Activated CD4-positive, alpha-beta T cell treated with anti-CD3 and anti-CD28 coated beads, Interleukin-2, amount 10 ng/mL, durations not matched to agents 7 days and 5 days (primary cell): ENCODE data around the gene IFFO2. TPM values are rescaled to one million over a fixed set of nuclear protein-coding genes. Genes with fewer than 3 reads are reported as not detected.
A peak's percentile ranks its signal among the peaks of the same experiment; 100 is the strongest.

Source experiments
- CTCF ChIA-PET: fragments of 350-600 bp; sonication (Branson Sonifier 250); formaldehyde crosslinking; loops from one replicate; lab custom pipeline; 2021; ENCODE audit warnings: antibody characterized with exemption; lab: Charles Lee
- POLR2A ChIA-PET: fragments of 350-600 bp; sonication (Branson Sonifier 250); formaldehyde crosslinking; loops from one replicate; lab custom pipeline; 2021; ENCODE audit warnings: antibody characterized with exemption; lab: Charles Lee
- DNase-seq: peaks from one replicate; pipeline ENCODE4 v3.0.0-alpha.2; 2020
- H3K27ac Mint-ChIP-seq: one replicate; pipeline ENCODE4 v1.8.0; 2021; ENCODE audit warnings: mild to moderate bottlenecking, moderate library complexity, mixed read lengths
- H3K27me3 Mint-ChIP-seq: one replicate; pipeline ENCODE4 v1.8.0; 2021; ENCODE audit warnings: mixed read lengths
- H3K36me3 Mint-ChIP-seq: one replicate; pipeline ENCODE4 v1.8.0; 2021; ENCODE audit warnings: low read depth, mixed read lengths
- H3K4me1 Mint-ChIP-seq: one replicate; pipeline ENCODE4 v1.8.0; 2021; ENCODE audit warnings: mixed read lengths
- H3K4me3 Mint-ChIP-seq: one replicate; pipeline ENCODE4 v1.8.0; 2021; ENCODE audit warnings: mild to moderate bottlenecking, moderate library complexity, mixed read lengths
- H3K9me3 Mint-ChIP-seq: one replicate; pipeline ENCODE4 v1.8.0; 2021; ENCODE audit warnings: mixed read lengths
- total RNA-seq, 2 experiments: library from RNA; stranded (reverse); gene quantifications; one replicate each; pipeline ENCODE4 v1.2.3, GENCODE V29; 2021

The IFFO2 gene
- total RNA-seq, result 10 to 100 TPM; 20.4 to 21.7 TPM

DNA sequence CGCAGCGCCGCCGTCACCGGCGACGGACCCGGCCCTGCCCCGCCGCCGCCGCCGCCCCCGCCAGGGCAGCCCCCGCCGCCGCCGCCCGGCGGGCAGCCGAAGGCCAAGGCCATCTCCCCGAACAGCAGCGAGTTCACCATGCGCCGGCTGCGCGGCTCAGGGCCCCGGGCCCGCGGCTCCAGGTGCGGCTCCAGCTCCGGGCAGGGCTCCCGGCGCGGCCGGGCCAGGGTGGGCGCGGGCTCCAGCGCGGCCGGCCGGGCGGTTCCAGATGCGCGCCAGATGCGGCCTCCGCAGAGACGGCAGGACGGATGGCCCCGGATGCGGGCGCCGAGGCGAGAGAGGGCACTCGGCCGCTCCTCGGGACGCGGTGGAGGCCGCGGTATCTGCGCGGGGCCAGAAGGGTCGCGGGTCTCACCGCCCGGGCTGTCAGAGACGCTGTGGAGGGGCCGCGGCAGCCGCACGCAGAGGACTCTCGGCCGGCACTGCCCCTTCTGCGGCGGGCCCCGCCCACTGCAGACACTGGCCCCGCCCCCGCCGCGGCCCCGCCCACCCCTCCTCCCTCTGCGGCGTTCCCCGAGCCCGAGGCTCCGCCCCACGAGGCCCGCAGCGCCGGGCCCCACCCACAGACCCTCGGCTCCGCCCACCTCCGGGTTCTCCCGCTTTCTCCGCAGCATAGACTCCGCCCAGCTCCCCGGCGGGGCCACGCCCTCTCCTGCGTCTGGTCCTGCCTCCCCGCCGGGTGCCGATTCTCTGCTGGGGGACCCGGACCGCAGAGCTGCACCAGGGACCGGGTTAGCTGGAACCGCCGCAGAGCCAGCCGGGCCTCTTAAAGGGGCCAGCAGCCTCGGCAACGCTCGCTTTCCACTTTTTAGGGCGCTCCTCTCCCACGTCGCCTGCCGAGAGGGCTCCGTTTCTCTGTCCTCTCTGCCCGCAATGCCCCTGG is at the start of gene IFFO2:
Gene IFFO2 (minus strand): TSS at position 484 of the 943 bp plus-strand sequence. CDS start 344 bp downstream, at position 140.
- peaks cover 65% of the 10 kb centered on the region for H3K4me1 Mint-ChIP-seq
- H3K4me3 Mint-ChIP-seq, result peak within 1 kb of the TSS; percentile 80
- H3K36me3 Mint-ChIP-seq, result peaks cover 19% of the 10 kb centered on the region
- peak; percentile 97 for DNase-seq
- H3K27ac Mint-ChIP-seq, result peak within 1 kb of the TSS; percentile 79
- H3K9me3 Mint-ChIP-seq, result no peaks in the 10 kb centered on the region
- ChIA-PET CTCF (interaction anchor here (0.9 to 3.6 kb wide), 4 partner anchors 26 to 157 kb away, joined by 3 to 15 read pairs (median 4); no protein-coding TSS in a partner anchor), POLR2A (interaction anchor here (0.6 to 1.1 kb wide), 3 partner anchors 11 to 33 kb away, joined by 3 to 6 read pairs (median 4); no protein-coding TSS in a partner anchor)
- H3K27me3 Mint-ChIP-seq, result peaks cover 18% of the 10 kb centered on the region

GRCh38 chr1:19006000-19006399 is 49.5 kb upstream of the IFFO2 start:
- no peak overlapping the region for H3K4me3 Mint-ChIP-seq
- peaks cover 24% of the 10 kb centered on the region for H3K4me1 Mint-ChIP-seq
- CTCF ChIA-PET, result no interaction called here
- H3K36me3 Mint-ChIP-seq, result peaks cover 8% of the 10 kb centered on the region
- H3K27me3 Mint-ChIP-seq, result peaks cover 4% of the 10 kb centered on the region
- H3K27ac Mint-ChIP-seq, result no peak overlapping the region
- POLR2A ChIA-PET, result no interaction called here
- peaks cover 21% of the 10 kb centered on the region for H3K9me3 Mint-ChIP-seq
- DNase-seq, result no peak

- ChIA-PET POLR2A (no interaction called here), CTCF (interaction anchor here (1.2 kb wide), 1 partner anchor 42 kb away, joined by 3 read pairs; no protein-coding TSS in a partner anchor)
- Mint-ChIP-seq H3K27me3 (peaks cover 6% of the 10 kb centered on the region), H3K36me3 (peaks cover 14% of the 10 kb centered on the region), H3K4me1 (peaks cover 6% of the 10 kb centered on the region), H3K9me3 (peaks cover 32% of the 10 kb centered on the region), H3K27ac (no peak overlapping the region), H3K4me3 (no peak overlapping the region)
- no peak for DNase-seq
These were observed 47.2 kb upstream of the IFFO2 start for GRCh38 chr1:19003371-19004290.

DNA sequence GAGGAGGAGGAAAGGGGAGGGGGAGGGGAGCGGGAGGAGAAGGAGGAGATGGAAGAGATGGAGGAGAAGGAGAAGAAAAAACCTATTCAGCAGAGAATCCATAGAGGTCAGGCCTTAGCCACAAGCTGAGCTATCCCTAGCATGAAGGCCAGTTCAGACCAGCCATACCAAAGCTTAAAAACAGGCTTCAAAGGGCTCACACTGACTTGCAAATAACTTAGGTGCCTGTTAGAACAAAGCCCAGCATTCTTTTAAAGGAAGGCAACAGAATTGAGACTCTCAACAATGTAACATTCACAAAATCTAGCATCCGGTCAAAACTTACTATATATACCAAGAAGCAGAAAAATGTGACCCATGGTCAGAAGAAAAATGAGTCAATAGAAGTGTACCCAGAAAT is 43.6 kb upstream of the IFFO2 start:
- peaks cover 32% of the 10 kb centered on the region for H3K9me3 Mint-ChIP-seq
- ChIA-PET CTCF (no interaction called here), POLR2A (no interaction called here)
- DNase-seq, result no peak
- no peak overlapping the region for H3K4me3 Mint-ChIP-seq
- peaks cover 14% of the 10 kb centered on the region for H3K36me3 Mint-ChIP-seq
- no peak overlapping the region for H3K27ac Mint-ChIP-seq
- peaks cover 13% of the 10 kb centered on the region for H3K4me1 Mint-ChIP-seq
- peaks cover 4% of the 10 kb centered on the region for H3K27me3 Mint-ChIP-seq

- CTCF ChIA-PET, result no interaction called here
- Mint-ChIP-seq H3K4me3 (no peak overlapping the region), H3K4me1 (peaks cover 13% of the 10 kb centered on the region), H3K27me3 (peaks cover 4% of the 10 kb centered on the region), H3K9me3 (peaks cover 32% of the 10 kb centered on the region), H3K27ac (no peak overlapping the region), H3K36me3 (peaks cover 14% of the 10 kb centered on the region)
- no peak for DNase-seq
- POLR2A ChIA-PET, result no interaction called here
These were observed 42.9 kb upstream of the IFFO2 start for GRCh38 chr1:18999359-18999758.

- Mint-ChIP-seq H3K27me3 (peaks cover 2% of the 10 kb centered on the region), H3K27ac (no peak overlapping the region), H3K4me3 (no peak overlapping the region), H3K36me3 (peaks cover 14% of the 10 kb centered on the region), H3K9me3 (peaks cover 25% of the 10 kb centered on the region), H3K4me1 (peaks cover 10% of the 10 kb centered on the region)
- DNase-seq, result no peak
- CTCF ChIA-PET, result no interaction called here
- POLR2A ChIA-PET, result interaction anchor here (0.6 kb wide), 1 partner anchor 22 kb away, joined by 3 read pairs; no protein-coding TSS in a partner anchor
These were observed 41.7 kb upstream of the IFFO2 start for GRCh38 chr1:18998016-18998724.

DNA sequence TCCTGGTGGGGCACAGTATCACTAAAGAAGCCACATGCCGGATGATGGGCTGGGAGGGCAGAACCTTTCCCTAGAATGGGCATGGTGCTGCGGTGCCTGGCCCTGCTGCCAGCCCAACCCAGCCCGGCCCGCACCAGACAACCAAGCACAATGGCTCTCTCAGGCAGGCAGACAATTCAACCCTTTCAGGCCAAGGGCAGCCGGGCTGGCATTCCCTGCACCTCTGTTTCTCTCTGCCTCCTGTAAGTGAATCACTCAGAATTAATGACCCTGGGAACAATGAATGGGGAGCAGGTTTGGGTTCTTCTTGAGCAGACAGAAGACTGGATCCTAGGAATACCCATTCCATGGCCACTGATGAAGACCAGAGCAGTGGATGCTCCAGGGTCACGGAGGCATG is 41.0 kb upstream of the IFFO2 start:
- peaks cover 10% of the 10 kb centered on the region for H3K4me1 Mint-ChIP-seq

DNA sequence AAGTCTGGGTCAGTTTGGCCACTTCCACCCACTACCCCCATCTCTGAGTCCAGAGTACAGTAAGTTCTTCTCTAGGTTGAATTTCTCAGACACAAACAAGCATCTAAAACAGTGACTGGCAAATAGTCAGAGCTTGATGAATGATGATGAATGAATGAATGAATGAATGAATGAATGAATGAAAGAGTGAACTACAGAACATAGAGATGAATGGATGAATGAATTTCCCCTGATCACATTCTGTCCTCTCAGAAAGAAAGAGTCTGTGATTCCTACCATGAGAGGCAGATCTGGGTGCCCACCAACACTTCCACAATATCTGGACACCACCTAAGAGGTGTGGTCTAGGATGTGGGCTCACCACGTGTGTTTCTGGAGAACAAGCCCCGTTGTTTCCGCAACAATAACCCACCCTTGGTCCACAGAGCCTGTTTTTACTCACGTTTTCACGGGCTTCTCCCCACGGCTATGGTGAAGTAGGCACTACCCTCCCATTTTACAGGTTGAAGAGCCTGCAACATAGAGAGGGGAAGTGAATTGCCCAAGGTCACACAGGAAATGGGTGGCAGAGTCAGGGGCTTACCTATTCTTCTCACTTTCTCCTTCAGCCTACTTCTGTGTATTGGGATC is 40.2 kb upstream of the IFFO2 start:
- DNase-seq, result no peak
- Mint-ChIP-seq H3K27me3 (peaks cover 2% of the 10 kb centered on the region), H3K36me3 (peaks cover 13% of the 10 kb centered on the region), H3K9me3 (peaks cover 20% of the 10 kb centered on the region), H3K27ac (no peak overlapping the region), H3K4me1 (peaks cover 10% of the 10 kb centered on the region), H3K4me3 (no peak overlapping the region)
- ChIA-PET CTCF (no interaction called here), POLR2A (no interaction called here)

More for the DNA sequence above, 41.0 kb upstream of the IFFO2 start:
- no peak overlapping the region for H3K4me3 Mint-ChIP-seq
- H3K27me3 Mint-ChIP-seq, result peaks cover 2% of the 10 kb centered on the region
- CTCF ChIA-PET, result no interaction called here
- POLR2A ChIA-PET, result interaction anchor here (0.6 kb wide), 1 partner anchor 22 kb away, joined by 3 read pairs; no protein-coding TSS in a partner anchor
- no peak overlapping the region for H3K27ac Mint-ChIP-seq
- DNase-seq, result no peak
- H3K9me3 Mint-ChIP-seq, result peaks cover 24% of the 10 kb centered on the region
- peaks cover 14% of the 10 kb centered on the region for H3K36me3 Mint-ChIP-seq

GRCh38 chr1:18994381-18994780 is 37.9 kb upstream of the IFFO2 start:
- H3K4me1 Mint-ChIP-seq, result peaks cover 8% of the 10 kb centered on the region
- no peaks in the 10 kb centered on the region for H3K36me3 Mint-ChIP-seq
- CTCF ChIA-PET, result no interaction called here
- DNase-seq, result no peak
- POLR2A ChIA-PET, result no interaction called here
- H3K9me3 Mint-ChIP-seq, result peaks cover 5% of the 10 kb centered on the region
- no peak overlapping the region for H3K4me3 Mint-ChIP-seq
- H3K27ac Mint-ChIP-seq, result no peak overlapping the region
- H3K27me3 Mint-ChIP-seq, result no peaks in the 10 kb centered on the region

GRCh38 chr1:18992646-18993045 is 36.2 kb upstream of the IFFO2 start:
- ChIA-PET CTCF (interaction anchor here (1.1 kb wide), 1 partner anchor 71 kb away, joined by 3 read pairs; no protein-coding TSS in a partner anchor), POLR2A (no interaction called here)
- no peak for DNase-seq
- Mint-ChIP-seq H3K4me1 (peaks cover 8% of the 10 kb centered on the region), H3K36me3 (no peaks in the 10 kb centered on the region), H3K27me3 (no peaks in the 10 kb centered on the region), H3K4me3 (no peak overlapping the region), H3K27ac (no peak overlapping the region), H3K9me3 (peaks cover 3% of the 10 kb centered on the region)

- Mint-ChIP-seq H3K27me3 (peaks cover 2% of the 10 kb centered on the region), H3K4me3 (no peak overlapping the region), H3K4me1 (peaks cover 2% of the 10 kb centered on the region), H3K36me3 (no peaks in the 10 kb centered on the region), H3K9me3 (peaks cover 3% of the 10 kb centered on the region), H3K27ac (no peak overlapping the region)
- CTCF ChIA-PET, result interaction anchor here (1.1 kb wide), 1 partner anchor 70 kb away, joined by 3 read pairs; no protein-coding TSS in a partner anchor
- DNase-seq, result no peak
- POLR2A ChIA-PET, result no interaction called here
These were observed 35.1 kb upstream of the IFFO2 start for GRCh38 chr1:18991585-18991984.
